ENCODE results near the gene TMEM184A. TPM values are rescaled to one million over a fixed set of nuclear protein-coding genes. Genes with fewer than 3 reads are reported as not detected.

Gene TMEM184A
- total RNA-seq, 1 donor from 2014 or later: 0.27 TPM

- H3K9me3 Mint-ChIP-seq (ENCODE audit: unreplicated experiment): no peaks in the 10 kb centered on the region
- peaks cover 36% of the 10 kb centered on the region for H3K4me1 Mint-ChIP-seq (ENCODE audit: unreplicated experiment)
- H3K4me3 Mint-ChIP-seq (ENCODE audit: unreplicated experiment): no peak overlapping the region
- peaks cover 6% of the 10 kb centered on the region for H3K36me3 Mint-ChIP-seq (ENCODE audit: unreplicated experiment)
- no peaks in the 10 kb centered on the region for H3K27me3 Mint-ChIP-seq (ENCODE audit: unreplicated experiment)
- TF ChIP-seq CTCF (IDR thresholded peaks at IDR 0.05): no peak
- DNase-seq (ENCODE audit: extremely low spot score, unreplicated experiment): no peak
- no peak overlapping the region for H3K27ac Mint-ChIP-seq (ENCODE audit: unreplicated experiment)
Observed at GRCh38 chr7:1562116-1562515, 6.1 kb upstream of the TMEM184A start.

- peaks cover 4% of the 10 kb centered on the region for H3K36me3 Mint-ChIP-seq (ENCODE audit: unreplicated experiment)
- H3K27me3 Mint-ChIP-seq (ENCODE audit: unreplicated experiment): no peaks in the 10 kb centered on the region
- no peaks in the 10 kb centered on the region for H3K9me3 Mint-ChIP-seq (ENCODE audit: unreplicated experiment)
- H3K27ac Mint-ChIP-seq (ENCODE audit: unreplicated experiment): no peak overlapping the region
- TF ChIP-seq CTCF (IDR thresholded peaks at IDR 0.05): no peak
- H3K4me1 Mint-ChIP-seq (ENCODE audit: unreplicated experiment): peaks cover 29% of the 10 kb centered on the region
- DNase-seq (ENCODE audit: extremely low spot score, unreplicated experiment): no peak
- H3K4me3 Mint-ChIP-seq (ENCODE audit: unreplicated experiment): no peak overlapping the region
Observed at GRCh38 chr7:1561036-1561940, 5.3 kb upstream of the TMEM184A start.

- no peak overlapping the region for H3K4me3 Mint-ChIP-seq (ENCODE audit: unreplicated experiment)
- no peaks in the 10 kb centered on the region for H3K27me3 Mint-ChIP-seq (ENCODE audit: unreplicated experiment)
- no peak overlapping the region for H3K27ac Mint-ChIP-seq (ENCODE audit: unreplicated experiment)
- no peak for TF ChIP-seq CTCF (IDR thresholded peaks at IDR 0.05)
- H3K36me3 Mint-ChIP-seq (ENCODE audit: unreplicated experiment): peaks cover 4% of the 10 kb centered on the region
- DNase-seq (ENCODE audit: extremely low spot score, unreplicated experiment): no peak
- no peaks in the 10 kb centered on the region for H3K9me3 Mint-ChIP-seq (ENCODE audit: unreplicated experiment)
- peaks cover 27% of the 10 kb centered on the region for H3K4me1 Mint-ChIP-seq (ENCODE audit: unreplicated experiment)
Observed at GRCh38 chr7:1560620-1561031, 4.6 kb upstream of the TMEM184A start.

GRCh38 chr7:1559626-1560590, 3.9 kb upstream of the TMEM184A start:
- H3K4me3 Mint-ChIP-seq (ENCODE audit: unreplicated experiment): no peak overlapping the region
- H3K36me3 Mint-ChIP-seq (ENCODE audit: unreplicated experiment): peaks cover 4% of the 10 kb centered on the region
- no peak for DNase-seq (ENCODE audit: extremely low spot score, unreplicated experiment)
- TF ChIP-seq CTCF (IDR thresholded peaks at IDR 0.05): no peak
- H3K4me1 Mint-ChIP-seq (ENCODE audit: unreplicated experiment): peaks cover 27% of the 10 kb centered on the region
- H3K9me3 Mint-ChIP-seq (ENCODE audit: unreplicated experiment): no peaks in the 10 kb centered on the region
- H3K27ac Mint-ChIP-seq (ENCODE audit: unreplicated experiment): no peak overlapping the region
- H3K27me3 Mint-ChIP-seq (ENCODE audit: unreplicated experiment): no peaks in the 10 kb centered on the region

Data from osteocyte (in vitro differentiated cells).